Astrocyte of the cerebellum (primary cell): Measurements from ENCODE around the gene CACHD1.
"Not testable (repeated sequence)": the region's sequence is repeated elsewhere in the genome, so short reads cannot be mapped to it uniquely, and the experiment has no call there.

Source experiments
- DNase-seq: peaks from one replicate; pipeline ENCODE4 v3.0.0-alpha.2; 2011; ENCODE audit warnings: low read depth
- H3K4me3 ChIP-seq: 2 replicates; pipeline ENCODE4 v1.5.1; 2011; ENCODE audit warnings: mild to moderate bottlenecking, low read depth, low read length, moderate library complexity
- in situ Hi-C: cut with HindIII; loops from 2 replicates; pipeline ENCODE4 v1.10.0; 2017; ENCODE audit warnings: low sequenced_read_pairs
- TF ChIP-seq, protein P1 (sequence below): IDR thresholded peaks from 2 replicates; pipeline ENCODE4 v1.5.1; 2012; ENCODE audit warnings: low read length, low read depth, moderate library complexity, mild to moderate bottlenecking; ENCODE audit errors: missing control alignments

CACHD1 gene

GRCh38 chr1:64693406-64693805, 223.5 kb downstream of the CACHD1 start:
- no peak for DNase-seq
- no peak overlapping the region for H3K4me3 ChIP-seq
- in situ Hi-C loops = no loop called here
- TF ChIP-seq, protein P1, sequence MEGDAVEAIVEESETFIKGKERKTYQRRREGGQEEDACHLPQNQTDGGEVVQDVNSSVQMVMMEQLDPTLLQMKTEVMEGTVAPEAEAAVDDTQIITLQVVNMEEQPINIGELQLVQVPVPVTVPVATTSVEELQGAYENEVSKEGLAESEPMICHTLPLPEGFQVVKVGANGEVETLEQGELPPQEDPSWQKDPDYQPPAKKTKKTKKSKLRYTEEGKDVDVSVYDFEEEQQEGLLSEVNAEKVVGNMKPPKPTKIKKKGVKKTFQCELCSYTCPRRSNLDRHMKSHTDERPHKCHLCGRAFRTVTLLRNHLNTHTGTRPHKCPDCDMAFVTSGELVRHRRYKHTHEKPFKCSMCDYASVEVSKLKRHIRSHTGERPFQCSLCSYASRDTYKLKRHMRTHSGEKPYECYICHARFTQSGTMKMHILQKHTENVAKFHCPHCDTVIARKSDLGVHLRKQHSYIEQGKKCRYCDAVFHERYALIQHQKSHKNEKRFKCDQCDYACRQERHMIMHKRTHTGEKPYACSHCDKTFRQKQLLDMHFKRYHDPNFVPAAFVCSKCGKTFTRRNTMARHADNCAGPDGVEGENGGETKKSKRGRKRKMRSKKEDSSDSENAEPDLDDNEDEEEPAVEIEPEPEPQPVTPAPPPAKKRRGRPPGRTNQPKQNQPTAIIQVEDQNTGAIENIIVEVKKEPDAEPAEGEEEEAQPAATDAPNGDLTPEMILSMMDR = no peak

DNA sequence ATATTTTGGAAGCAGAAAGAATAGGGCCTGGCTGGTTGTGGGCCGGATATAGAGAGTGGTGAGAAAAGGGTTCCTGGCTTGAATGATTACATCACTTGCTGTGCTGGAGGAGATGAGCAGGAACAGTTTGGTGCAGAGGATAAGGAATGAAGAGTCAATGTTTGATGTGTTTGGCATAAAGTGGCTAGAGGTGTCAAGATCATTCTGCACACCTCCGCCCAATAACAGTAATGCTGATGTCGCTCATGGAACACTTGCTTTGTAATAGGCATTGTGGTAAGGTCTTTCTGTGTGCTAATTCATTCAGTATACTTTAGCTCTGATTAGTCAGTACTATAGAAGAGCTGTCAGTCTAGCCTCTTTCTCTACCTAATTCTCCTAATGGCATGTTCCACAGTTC, 226.9 kb downstream of the CACHD1 start:
- in situ Hi-C loops = no loop called here
- no peak overlapping the region for H3K4me3 ChIP-seq
- TF ChIP-seq, protein P1 = no peak
- DNase-seq = no peak

- DNase-seq = no peak
- no peak overlapping the region for H3K4me3 ChIP-seq
- in situ Hi-C loops = no loop called here
- TF ChIP-seq, protein P1 = no peak
These were observed 229.4 kb downstream of the CACHD1 start for GRCh38 chr1:64699327-64699726.

- H3K4me3 ChIP-seq = no peak overlapping the region
- TF ChIP-seq, protein P1 = no peak
- in situ Hi-C loops = no loop called here
- DNase-seq = no peak
These were observed 231.1 kb downstream of the CACHD1 start for GRCh38 chr1:64701071-64701470.

- no peak overlapping the region for H3K4me3 ChIP-seq
- TF ChIP-seq, protein P1 = no peak
- in situ Hi-C loops = no loop called here
- DNase-seq = no peak
These were observed 232.0 kb downstream of the CACHD1 start for GRCh38 chr1:64701886-64702285.

GRCh38 chr1:64702670-64703069, 232.7 kb downstream of the CACHD1 start:
- DNase-seq, in situ Hi-C loops, H3K4me3 ChIP-seq: not testable (repeated sequence)

GRCh38 chr1:64703600-64703999, 233.7 kb downstream of the CACHD1 start:
- TF ChIP-seq, protein P1 = no peak
- DNase-seq = no peak
- in situ Hi-C loops = no loop called here
- no peak overlapping the region for H3K4me3 ChIP-seq
